SK-N-MC (cell line): Measurements from ENCODE around the gene ATP2B2.

Experiments
- DNase-seq: peaks from one replicate; pipeline ENCODE4 v3.0.0-alpha.2; 2011; ENCODE audit warnings: low read depth, low spot score
- H3K27ac ChIP-seq: fragments of 200-600 bp; sonication (generic); 2 replicates; pipeline ENCODE4 v1.5.1; 2016; ENCODE audit warnings: mixed run types
- H3K36me3 ChIP-seq: fragments of 200-600 bp; sonication (generic); 2 replicates; pipeline ENCODE4 v1.6.1; 2017; ENCODE audit warnings: antibody characterized with exemption, low read length, mixed read lengths; ENCODE audit not compliant: insufficient read depth
- H3K4me3 ChIP-seq: fragments of 200-600 bp; sonication (generic); 2 replicates; pipeline ENCODE4 v1.5.1; 2016
- H3K9ac ChIP-seq: fragments of 200-600 bp; sonication (generic); 2 replicates; pipeline ENCODE4 v1.8.0; 2017; ENCODE audit warnings: mixed run types, mixed read lengths; ENCODE audit not compliant: insufficient read length
- H3K9me3 ChIP-seq: fragments of 200-600 bp; sonication (generic); 2 replicates; pipeline ENCODE4 v1.6.1; 2017; ENCODE audit warnings: low read depth, mild to moderate bottlenecking, antibody characterized with exemption, low read length, moderate library complexity, mixed read lengths
- EZH2 ChIP-seq: fragments of 200-600 bp; sonication (generic); IDR thresholded peaks from one replicate; pipeline ENCODE4 v1.6.1; 2017; ENCODE audit warnings: antibody characterized with exemption
- FOXP2 ChIP-seq: optimal IDR thresholded peaks from 2 replicates; pipeline ENCODE3; 2011; ENCODE audit warnings: mild to moderate bottlenecking, moderate library complexity; ENCODE audit not compliant: insufficient read depth; ENCODE audit errors: extremely low read length, control extremely low read depth
- POLR2AphosphoS5 ChIP-seq: IDR thresholded peaks from 2 replicates; pipeline ENCODE4 v1.6.1; 2012; ENCODE audit warnings: mild to moderate bottlenecking, low read depth, low read length, borderline replicate concordance

Gene ATP2B2

DNA sequence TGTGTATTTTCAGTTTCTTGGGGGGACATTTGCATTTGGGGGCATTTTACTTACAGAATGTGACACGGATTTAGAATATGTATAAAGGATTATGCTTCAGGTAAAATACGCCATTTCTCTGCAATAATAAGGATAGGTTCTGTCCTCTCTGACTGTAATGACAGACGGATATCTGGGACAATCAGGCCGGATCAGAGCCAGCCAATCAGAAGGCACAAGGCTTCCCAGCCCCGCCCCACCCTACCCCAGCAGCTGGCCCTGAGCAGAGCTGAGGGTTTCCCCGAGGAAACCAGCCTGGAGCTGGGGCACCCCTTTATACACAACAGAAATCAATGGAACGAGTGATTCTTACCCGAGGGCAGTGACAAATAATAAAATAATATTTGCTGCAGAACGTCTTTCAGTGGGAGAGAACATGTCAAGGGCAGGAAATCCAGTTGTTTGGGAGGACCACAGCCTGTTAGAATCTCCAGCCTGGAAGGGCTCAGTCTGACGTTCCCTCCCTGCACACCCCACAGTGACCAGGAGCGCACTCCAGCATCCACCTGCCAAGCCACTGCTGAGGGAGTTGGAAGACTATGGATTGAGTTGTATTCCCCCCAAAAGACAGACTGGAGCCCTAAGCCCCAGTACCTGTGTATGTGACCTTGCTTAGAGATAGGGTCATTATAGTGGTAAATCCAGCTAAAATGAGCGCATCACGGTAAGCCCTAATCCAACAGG lies 154.2 kb downstream of the ATP2B2 start:
- H3K27ac ChIP-seq: no peak overlapping the region
- TF ChIP-seq FOXP2 (no peak), EZH2 (no peak), POLR2AphosphoS5 (no peak)
- H3K4me3 ChIP-seq: no peak overlapping the region
- H3K9me3 ChIP-seq: no peaks in the 10 kb centered on the region
- no peak overlapping the region for H3K9ac ChIP-seq
- H3K36me3 ChIP-seq: no peaks in the 10 kb centered on the region
- no peak for DNase-seq

DNA sequence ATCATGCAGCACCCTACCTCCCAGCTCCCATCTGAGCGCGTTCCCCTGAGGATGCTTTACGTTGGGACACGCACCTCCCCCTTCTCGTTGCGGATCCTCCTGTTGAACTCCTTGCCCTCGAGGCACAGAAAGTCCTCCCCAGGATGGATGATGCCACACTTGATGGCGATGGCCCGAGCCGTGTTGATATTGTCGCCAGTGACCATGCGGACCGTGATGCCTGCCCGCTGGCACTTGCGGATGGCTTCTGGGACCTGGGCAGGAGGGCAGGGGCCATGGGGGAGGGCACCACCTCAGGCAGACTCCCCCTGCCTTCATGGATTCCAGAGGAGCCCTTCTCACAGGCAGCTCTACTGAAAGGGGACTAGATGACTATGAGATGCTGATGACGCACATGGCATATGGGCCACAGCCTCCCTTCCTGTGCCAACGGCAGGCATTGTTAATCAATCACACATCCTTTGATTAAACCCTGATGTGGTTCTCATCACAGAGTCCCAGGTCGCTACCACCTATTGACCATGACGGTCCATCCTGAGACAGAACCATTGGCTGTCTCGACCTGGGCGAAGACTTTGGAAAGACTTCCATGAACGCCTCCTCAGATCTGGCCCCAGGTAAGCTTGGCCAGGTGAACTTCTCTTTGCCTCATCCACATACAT lies 154.9 kb downstream of the ATP2B2 start:
- no peak for TF ChIP-seq EZH2
- no peak for TF ChIP-seq FOXP2
- no peak for TF ChIP-seq POLR2AphosphoS5
- Histone ChIP-seq H3K9me3 (no peaks in the 10 kb centered on the region), H3K4me3 (no peak overlapping the region), H3K9ac (no peak overlapping the region), H3K36me3 (no peaks in the 10 kb centered on the region), H3K27ac (no peak overlapping the region)
- DNase-seq: no peak

- no peak for DNase-seq
- Histone ChIP-seq H3K27ac (no peak overlapping the region), H3K9ac (no peak overlapping the region), H3K9me3 (no peaks in the 10 kb centered on the region), H3K36me3 (no peaks in the 10 kb centered on the region), H3K4me3 (no peak overlapping the region)
- TF ChIP-seq FOXP2: no peak
- TF ChIP-seq POLR2AphosphoS5: no peak
- TF ChIP-seq EZH2: no peak
Observed at GRCh38 chr3:10349801-10350200, 155.6 kb downstream of the ATP2B2 start.

DNA sequence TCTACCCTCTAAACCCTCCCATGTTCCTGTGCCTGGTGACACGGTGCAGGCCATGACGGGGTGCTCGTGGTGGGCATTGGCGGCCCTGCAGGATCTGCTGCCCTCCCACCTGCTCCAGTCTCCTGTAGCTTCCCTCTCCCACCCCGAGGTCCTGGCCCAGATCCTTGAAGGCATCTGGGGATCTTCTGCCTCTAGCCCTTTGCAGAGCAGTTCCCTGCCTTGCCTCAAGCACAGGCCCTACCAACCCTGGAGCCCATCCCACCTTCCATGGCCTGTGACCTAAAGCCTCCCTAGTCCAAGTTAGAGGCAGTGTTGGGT lies 157.0 kb downstream of the ATP2B2 start:
- no peaks in the 10 kb centered on the region for H3K9me3 ChIP-seq
- no peaks in the 10 kb centered on the region for H3K36me3 ChIP-seq
- DNase-seq: no peak
- TF ChIP-seq EZH2 (no peak), POLR2AphosphoS5 (no peak), FOXP2 (no peak)
- no peak overlapping the region for H3K9ac ChIP-seq
- no peak overlapping the region for H3K4me3 ChIP-seq
- no peak overlapping the region for H3K27ac ChIP-seq

GRCh38 chr3:10347648-10348403 lies 157.6 kb downstream of the ATP2B2 start:
- H3K27ac ChIP-seq: no peak overlapping the region
- H3K9me3 ChIP-seq: no peaks in the 10 kb centered on the region
- no peak overlapping the region for H3K9ac ChIP-seq
- no peaks in the 10 kb centered on the region for H3K36me3 ChIP-seq
- no peak for DNase-seq
- H3K4me3 ChIP-seq: no peak overlapping the region
- TF ChIP-seq EZH2 (no peak), FOXP2 (no peak), POLR2AphosphoS5 (no peak)

GRCh38 chr3:10345911-10346310 lies 159.5 kb downstream of the ATP2B2 start:
- no peaks in the 10 kb centered on the region for H3K36me3 ChIP-seq
- H3K9ac ChIP-seq: no peak overlapping the region
- no peaks in the 10 kb centered on the region for H3K9me3 ChIP-seq
- no peak for DNase-seq
- no peak overlapping the region for H3K4me3 ChIP-seq
- no peak for TF ChIP-seq EZH2
- TF ChIP-seq POLR2AphosphoS5: no peak
- no peak for TF ChIP-seq FOXP2
- no peak overlapping the region for H3K27ac ChIP-seq

- Histone ChIP-seq H3K9me3 (no peaks in the 10 kb centered on the region), H3K36me3 (no peaks in the 10 kb centered on the region), H3K9ac (no peak overlapping the region), H3K27ac (no peak overlapping the region), H3K4me3 (no peak overlapping the region)
- TF ChIP-seq FOXP2 (no peak), EZH2 (no peak), POLR2AphosphoS5 (no peak)
- DNase-seq: no peak
Observed at GRCh38 chr3:10344944-10345575, 160.3 kb downstream of the ATP2B2 start.

DNA sequence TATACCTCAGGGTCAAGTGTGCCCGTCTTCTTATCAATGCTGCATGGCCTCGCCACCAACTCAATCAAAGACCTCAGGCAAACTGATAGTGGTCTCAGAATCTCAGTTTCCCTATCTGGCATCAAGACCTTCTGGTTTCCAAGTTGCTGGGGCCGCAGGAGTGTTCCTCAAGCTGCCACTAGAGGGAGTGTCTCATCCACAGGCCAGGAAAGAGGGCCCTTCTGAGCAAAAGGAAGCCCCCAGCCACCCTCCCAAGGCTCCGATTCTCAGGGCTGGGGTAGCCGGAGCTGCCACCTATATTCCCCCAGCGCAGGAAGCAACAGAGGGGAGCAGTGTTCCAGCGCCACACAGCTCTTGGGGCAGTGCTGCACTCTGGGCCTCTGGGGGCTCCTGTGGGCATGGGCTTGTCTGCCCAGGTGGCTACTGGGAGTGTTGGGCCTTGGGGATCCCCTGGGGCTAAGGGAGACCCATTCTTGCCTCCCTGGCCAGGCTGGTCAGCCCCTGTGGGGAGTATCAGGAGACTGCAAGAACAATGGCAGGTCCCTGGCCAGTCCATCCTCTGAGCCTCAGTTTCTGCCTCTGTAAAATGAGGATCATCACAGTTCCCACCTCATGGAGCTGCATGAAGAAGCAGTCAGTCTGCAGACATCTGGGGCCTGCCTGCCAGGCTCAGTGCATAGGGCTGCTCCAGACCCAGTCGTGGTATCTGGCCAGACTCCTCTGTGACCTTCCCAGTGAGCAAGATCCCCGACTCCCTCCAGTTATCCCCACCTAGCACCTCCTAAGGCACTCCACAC lies 161.0 kb downstream of the ATP2B2 start:
- H3K27ac ChIP-seq: no peak overlapping the region
- no peak for DNase-seq
- H3K36me3 ChIP-seq: no peaks in the 10 kb centered on the region
- no peak overlapping the region for H3K4me3 ChIP-seq
- no peaks in the 10 kb centered on the region for H3K9me3 ChIP-seq
- no peak for TF ChIP-seq FOXP2
- TF ChIP-seq EZH2: no peak
- no peak for TF ChIP-seq POLR2AphosphoS5
- no peak overlapping the region for H3K9ac ChIP-seq
